ENCODE results near the gene NKAIN1.
"Not testable (repeated sequence)": the region's sequence is repeated elsewhere in the genome, so short reads cannot be mapped to it uniquely, and the experiment has no call there.

Gene NKAIN1
- total RNA-seq, result 0 reads per million in 4 donors

GRCh38 chr1:31239653-31240241 lies at the start of gene NKAIN1:
TSS of gene NKAIN1 (minus strand) at chr1:31239887. CDS start at chr1:31239547, 340 bp downstream.
- no peak for DNase-seq

- no peak for DNase-seq
Measured at GRCh38 chr1:31289021-31289420, 49.3 kb upstream of the NKAIN1 start.

DNA sequence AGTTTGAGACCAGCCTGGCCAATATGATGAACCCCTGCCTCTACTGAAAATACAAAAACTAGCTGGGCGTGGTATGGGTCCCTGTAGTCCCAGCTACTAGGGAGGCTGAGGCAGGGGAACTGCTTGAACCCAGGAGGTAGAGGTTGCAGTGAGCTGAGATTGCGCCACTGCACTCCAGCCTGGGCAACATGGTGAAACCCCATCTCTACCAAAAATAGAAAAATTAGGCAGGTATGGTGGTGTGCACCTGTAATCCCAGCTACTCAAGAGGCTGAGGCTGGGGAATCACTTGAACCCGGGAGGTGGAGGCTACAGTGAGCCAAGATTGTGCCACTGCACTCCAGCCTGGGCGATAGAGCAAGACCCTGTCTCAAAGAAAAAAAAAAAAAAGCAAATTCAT lies 48.1 kb upstream of the NKAIN1 start:
- not testable (repeated sequence) for DNase-seq

- not testable (repeated sequence) for DNase-seq
Measured at GRCh38 chr1:31282426-31282825, 42.7 kb upstream of the NKAIN1 start.

DNA sequence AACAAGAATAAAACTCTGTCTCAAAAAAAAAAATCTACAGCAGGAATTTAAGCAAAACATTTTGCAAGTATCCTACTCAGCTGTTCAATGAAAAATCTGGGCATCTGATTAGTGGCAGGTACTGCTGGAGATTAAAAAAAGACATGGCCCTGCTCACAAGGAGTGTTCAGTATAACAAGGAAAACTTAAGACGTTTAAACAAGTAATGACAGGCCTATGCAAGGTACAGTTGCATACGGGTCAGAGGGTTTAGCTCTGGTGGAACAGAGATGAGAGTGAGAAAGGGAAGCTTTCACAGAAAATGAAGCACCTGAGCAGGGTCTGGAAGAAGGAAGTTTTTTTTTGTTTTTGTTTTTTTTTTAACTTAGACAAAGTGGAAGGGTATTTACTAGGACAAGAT lies 33.9 kb upstream of the NKAIN1 start:
- DNase-seq, result no peak

DNA sequence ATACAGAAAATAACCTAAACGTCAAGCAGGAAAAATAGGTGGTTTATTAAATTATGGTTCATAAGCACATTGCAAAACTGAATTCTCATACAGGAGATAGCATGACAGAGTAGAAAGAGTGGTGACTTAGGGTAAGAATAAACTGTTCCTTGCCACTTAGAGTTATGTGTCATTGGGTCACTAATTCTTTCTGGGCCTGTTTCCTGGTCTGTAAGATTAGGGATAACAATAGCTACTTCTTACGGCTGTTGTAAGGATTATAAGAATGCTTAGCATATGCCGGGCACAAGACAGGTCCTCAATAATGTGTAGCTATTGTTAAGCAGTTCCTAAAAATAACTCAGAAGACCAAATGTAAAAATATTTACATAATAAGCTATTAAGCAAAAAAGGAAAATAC lies 32.7 kb upstream of the NKAIN1 start:
- no peak for DNase-seq

- DNase-seq, result no peak
Measured at GRCh38 chr1:31266547-31266946, 26.9 kb upstream of the NKAIN1 start.

DNA sequence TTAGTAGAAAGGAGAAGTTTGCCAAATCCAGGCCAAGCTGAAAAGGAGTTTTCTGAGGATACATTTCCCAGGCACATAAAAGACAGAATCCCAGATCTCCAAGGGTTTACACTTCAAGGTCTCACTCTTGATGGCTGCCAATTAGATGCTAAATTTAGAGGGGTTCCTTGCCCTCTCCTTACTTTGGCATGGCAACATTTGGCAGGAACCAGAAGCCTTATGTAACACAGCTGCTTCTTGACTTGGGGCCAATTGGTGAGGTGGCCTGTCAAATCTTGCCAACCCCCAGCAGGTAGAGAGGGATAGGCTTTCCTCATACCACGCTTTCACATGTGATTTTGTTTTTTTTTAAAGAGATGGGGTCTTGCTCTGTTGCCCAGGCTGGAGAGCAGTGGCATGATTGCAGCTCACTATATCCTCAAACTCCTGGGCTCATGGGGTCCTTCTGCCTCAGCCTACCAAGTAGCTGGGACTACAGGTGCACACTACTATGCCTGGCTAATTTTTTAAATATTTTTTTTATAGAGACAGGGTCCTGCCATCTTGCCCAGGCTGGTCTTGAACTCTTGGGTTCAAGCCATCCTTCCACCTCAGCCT lies 25.2 kb upstream of the NKAIN1 start:
- no peak for DNase-seq

GRCh38 chr1:31263408-31263807 lies 23.7 kb upstream of the NKAIN1 start:
- DNase-seq, result no peak

GRCh38 chr1:31262393-31262792 lies 22.7 kb upstream of the NKAIN1 start:
- not testable (repeated sequence) for DNase-seq

- no peak for DNase-seq
Measured at GRCh38 chr1:31261916-31262315, 22.2 kb upstream of the NKAIN1 start.

- no peak for DNase-seq
Measured at GRCh38 chr1:31259746-31260145, 20.1 kb upstream of the NKAIN1 start.

DNA sequence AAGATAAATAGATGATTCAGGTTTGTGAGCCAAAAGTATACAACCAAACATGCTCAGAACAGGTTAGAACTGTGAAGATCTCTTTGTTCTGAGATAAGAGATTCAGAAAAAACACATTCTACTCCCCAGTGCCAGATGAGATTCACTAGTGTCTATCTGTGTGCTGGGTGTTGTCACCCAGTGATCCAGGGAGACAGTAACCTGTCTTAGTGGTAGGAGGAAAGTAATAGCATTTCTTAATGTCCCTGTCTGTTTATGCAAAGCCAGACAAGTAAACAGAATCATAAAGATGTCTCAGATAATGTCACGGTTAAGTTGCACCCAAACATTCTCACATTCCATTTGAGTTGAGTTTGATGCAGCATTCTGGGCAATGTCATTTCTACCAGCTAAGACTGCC lies 18.9 kb upstream of the NKAIN1 start:
- no peak for DNase-seq

- DNase-seq, result no peak
Measured at GRCh38 chr1:31257213-31257612, 17.5 kb upstream of the NKAIN1 start.

GRCh38 chr1:31249854-31250253 lies 10.2 kb upstream of the NKAIN1 start:
- DNase-seq, result no peak

- DNase-seq, result no peak
Measured at GRCh38 chr1:31248276-31248675, 8.6 kb upstream of the NKAIN1 start.

DNA sequence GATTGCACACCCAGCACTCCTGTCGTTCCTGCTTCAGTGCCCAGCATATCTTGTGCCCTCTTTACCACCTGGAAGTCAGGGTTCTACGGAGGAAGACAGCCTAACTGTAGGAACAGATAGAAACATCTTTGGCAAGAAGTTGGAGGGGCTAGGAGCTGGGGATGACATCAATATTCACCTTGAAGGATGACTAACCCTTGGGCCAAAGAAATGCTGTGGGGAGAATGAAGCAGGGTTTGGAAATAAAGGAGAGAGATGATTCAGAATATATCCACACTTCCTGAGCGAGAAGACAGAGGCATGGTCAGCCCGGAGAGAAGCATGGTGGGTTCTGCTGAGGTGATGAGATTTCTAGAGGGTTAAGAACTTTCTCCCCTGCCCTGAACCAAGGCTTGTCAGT lies 4.6 kb upstream of the NKAIN1 start:
- DNase-seq, result no peak

GRCh38 chr1:31243501-31244286 lies 4.0 kb upstream of the NKAIN1 start:
- DNase-seq, result no peak

DNA sequence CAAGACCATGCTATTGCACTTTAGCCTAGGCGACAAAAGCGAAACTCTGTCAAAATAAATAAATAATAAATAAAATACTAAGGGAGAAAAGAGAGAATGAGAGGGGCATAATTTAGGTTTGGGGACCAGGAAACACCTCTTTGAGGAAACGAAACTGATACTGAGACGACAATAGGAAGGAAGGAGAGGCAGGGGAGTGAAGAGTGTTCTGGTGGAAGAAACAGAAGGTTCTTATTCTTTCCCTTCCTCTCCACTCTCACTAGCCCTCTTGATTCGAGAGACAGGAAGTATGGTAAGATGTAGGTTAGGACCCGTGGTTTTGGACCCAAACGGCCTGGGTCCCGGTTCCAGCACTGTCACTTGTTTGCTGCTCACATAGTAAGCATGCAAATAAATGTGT lies 1.6 kb upstream of the NKAIN1 start:
- no peak for DNase-seq

- no peak for DNase-seq
Measured at GRCh38 chr1:31238986-31239613, 587 bp downstream of the NKAIN1 start.

DNA sequence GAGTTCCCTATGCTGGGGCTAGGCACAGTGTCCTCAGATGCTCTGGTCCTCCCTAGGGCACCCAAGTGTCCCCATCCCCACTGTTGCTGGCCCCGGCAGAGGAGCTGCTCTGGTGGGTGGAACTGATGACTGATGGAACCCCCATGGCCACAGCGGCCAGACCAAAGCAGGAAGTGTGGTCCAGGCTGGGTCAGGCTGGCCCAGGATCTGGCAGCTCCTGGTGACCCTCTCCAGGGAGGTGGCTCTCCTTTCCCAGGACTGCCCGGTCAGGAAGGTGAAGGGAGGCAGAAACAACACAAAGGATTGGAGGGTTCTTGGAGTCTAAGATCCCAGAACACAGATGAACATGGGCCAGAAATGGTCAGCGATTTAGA lies 1.1 kb downstream of the NKAIN1 start:
- no peak for DNase-seq

DNA sequence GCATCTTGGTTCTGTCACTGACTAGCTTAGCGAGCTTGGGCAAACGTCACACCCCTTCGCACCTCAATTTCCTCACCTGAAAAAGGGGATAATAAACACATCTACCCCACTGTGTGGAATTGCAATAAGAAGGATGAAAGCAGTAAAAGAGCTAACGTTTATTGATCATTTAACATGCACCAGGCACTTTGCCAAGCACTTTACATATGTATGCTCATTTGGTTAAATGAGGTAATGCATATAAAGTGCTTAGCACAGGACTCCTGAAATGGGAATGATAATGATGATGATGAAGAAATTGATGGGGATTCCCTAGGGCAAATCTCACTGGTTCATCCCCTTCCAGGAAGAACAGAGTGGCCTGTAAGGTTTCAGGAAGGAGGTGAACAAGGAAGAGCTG lies 4.8 kb downstream of the NKAIN1 start:
- no peak for DNase-seq

DNA sequence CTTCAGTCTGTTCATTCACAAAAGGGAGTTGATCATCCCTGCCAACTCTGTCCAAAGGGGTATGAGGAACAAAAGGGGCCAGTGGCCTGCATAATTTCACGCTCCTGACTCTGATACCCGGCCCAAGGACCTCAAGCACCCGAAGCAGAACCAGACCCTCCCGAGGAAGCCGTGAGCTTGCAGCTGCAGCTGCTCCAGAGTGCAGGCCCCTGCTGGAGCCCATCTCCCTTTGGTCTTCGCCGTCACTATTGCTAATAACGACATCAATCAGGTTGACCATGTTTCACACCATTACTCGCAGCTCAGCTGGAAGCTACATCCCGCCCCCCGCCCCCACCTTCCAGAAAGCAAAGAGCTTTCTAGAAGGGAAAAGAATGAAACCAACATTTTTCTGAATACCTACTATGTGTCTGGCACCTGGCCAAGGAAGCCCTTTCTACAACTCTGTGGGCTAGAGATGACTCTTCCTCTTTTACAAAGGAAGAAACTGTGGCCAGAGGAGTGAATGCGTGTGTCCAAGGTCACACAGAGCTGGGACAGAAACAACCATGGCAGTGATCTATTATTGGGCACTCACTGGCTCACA lies 5.5 kb downstream of the NKAIN1 start:
- DNase-seq, result no peak

Data from T-helper 1 cell (primary cell).